ENCODE data around the gene TERB2.
A peak's percentile ranks its signal among the peaks of the same experiment; 100 is the strongest.
"Not testable (repeated sequence)": the region's sequence is repeated elsewhere in the genome, so short reads cannot be mapped to it uniquely, and the experiment has no call there.

Gene TERB2

DNA sequence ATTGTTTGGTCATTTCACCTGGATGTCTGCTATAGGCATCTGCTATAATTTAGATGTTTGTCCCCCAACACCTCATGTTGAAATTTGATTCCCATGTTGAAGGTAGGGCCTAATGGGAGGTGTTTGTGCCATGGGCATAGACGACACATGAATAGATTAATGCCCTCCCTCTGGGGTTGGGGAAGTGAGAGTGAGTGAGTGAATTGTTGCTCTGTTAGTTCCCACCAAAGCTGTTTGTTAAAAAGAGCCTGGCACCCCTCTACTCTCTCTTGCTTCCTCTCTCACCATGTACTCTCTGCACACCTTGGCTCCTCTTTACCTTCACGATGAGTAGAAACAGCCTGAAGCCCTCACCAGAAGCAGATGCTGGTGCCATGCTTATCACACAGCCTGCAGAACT lies 42.6 kb downstream of the TERB2 start:
- DNase-seq (ENCODE audit: low spot score), result no peak
- in situ Hi-C loops (cut with MboI; ENCODE audit: low pct_unique_long_range_greater_than_20kb, low sequenced_read_pairs, unreplicated experiment), result no loop called here
- TF ChIP-seq, protein P1, sequence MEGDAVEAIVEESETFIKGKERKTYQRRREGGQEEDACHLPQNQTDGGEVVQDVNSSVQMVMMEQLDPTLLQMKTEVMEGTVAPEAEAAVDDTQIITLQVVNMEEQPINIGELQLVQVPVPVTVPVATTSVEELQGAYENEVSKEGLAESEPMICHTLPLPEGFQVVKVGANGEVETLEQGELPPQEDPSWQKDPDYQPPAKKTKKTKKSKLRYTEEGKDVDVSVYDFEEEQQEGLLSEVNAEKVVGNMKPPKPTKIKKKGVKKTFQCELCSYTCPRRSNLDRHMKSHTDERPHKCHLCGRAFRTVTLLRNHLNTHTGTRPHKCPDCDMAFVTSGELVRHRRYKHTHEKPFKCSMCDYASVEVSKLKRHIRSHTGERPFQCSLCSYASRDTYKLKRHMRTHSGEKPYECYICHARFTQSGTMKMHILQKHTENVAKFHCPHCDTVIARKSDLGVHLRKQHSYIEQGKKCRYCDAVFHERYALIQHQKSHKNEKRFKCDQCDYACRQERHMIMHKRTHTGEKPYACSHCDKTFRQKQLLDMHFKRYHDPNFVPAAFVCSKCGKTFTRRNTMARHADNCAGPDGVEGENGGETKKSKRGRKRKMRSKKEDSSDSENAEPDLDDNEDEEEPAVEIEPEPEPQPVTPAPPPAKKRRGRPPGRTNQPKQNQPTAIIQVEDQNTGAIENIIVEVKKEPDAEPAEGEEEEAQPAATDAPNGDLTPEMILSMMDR (IDR thresholded peaks at IDR 0.05; ENCODE audit: extremely low read depth, insufficient read depth, missing control alignments), result no peak

DNA sequence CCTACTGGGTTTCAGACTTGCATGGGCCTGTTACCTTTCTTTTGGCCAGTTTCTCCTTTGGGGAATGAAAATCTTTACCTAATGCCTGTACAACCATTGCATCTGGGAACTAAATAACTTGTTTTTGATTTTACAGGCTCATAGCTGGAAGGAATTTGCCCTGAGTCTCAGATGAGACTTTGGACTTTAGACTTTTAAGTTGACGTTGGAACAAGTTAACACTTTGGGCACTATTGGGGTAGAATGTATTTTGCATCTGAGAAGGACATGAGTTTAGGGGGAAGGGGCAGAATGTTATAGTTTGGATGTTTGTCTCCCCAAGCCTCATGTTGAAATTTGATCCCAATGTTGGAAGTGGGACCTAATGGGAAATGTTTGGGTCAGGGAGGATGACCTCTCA lies 44.7 kb downstream of the TERB2 start:
- in situ Hi-C loops (cut with MboI; ENCODE audit: low pct_unique_long_range_greater_than_20kb, low sequenced_read_pairs, unreplicated experiment); DNase-seq (ENCODE audit: low spot score): not testable (repeated sequence)

DNA sequence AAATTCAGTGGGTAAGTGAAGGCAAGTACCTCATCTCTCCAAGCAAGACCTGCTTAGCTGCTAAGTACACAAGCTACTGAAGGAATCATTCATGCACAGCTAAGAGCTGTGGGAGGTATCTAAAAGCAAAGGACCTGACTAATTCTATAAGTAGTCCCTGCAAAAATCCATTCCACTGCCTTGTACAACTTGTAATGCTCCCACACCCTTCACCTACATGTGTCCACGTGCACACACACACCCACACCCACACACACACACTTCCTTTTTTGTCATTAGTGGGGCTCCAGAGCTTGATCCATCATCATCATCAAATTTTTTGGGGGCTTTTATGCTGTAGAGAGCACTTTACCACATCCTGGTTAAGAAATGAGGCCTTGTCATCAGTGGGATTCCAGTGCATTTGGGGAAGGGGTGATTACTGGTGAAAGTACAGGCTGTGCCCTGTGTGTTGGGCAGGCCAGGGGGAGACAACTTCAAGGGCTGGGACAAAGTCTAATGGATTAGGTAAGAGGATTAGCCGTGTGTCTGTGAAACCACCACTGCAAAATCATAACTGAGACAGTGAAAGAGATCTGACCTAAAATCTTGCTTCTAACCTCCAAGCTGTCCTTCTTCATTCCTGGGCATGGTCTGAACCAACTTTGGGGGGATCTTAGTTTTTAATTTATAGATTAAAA lies 47.4 kb downstream of the TERB2 start:
- DNase-seq (ENCODE audit: low spot score), result peak; percentile 45
- in situ Hi-C loops (cut with MboI; ENCODE audit: low pct_unique_long_range_greater_than_20kb, low sequenced_read_pairs, unreplicated experiment), result not testable (repeated sequence)

DNA sequence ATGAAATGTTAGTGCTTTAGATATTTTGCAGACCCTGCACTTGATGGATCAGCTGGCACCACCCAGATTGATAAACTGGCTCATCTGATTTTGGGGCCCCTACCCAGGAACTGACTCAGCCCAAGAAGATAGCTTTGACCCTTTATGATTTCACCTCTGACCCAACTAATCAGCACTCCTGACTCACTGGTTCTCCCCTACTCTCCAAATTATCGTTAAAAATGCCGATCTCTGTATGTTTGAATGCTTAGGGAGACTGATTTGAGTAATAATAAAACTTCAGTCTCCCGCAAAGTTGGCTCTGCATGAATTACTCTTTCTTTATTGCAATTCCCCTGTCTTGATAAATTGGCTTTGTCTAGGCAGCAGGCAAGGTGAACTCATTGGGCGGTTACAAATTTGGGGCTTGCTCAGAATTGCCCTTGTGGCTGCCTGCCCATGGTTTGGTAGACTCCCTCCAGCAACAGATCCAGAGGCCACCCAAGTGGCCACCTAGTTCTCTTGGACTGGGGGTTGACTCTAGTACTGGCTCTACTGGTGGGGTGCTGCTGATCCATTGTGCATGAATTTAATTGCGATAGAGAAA lies 48.2 kb downstream of the TERB2 start:
- in situ Hi-C loops (cut with MboI; ENCODE audit: low pct_unique_long_range_greater_than_20kb, low sequenced_read_pairs, unreplicated experiment); DNase-seq (ENCODE audit: low spot score): not testable (repeated sequence)

DNA sequence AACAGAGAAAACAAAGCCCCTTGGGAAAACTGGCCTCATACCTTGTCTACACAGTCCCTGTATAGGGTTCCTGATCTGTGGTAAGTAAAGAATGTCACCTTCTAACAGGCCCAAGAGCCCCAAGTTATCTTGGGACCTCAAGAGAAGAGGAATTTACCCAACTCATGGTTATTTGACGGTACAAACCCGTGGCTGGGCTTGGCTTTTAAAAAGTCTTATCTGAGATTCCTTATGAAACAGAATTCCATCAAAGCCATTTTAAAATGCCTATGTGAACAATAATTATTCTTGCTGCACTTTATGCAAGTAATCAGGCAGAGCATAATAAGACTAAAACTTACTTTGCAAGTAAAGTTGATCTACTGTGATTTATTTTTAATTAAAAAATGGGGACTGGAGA lies 52.6 kb downstream of the TERB2 start:
- TF ChIP-seq, protein P1 (IDR thresholded peaks at IDR 0.05; ENCODE audit: extremely low read depth, insufficient read depth, missing control alignments), result no peak
- DNase-seq (ENCODE audit: low spot score), result no peak
- in situ Hi-C loops (cut with MboI; ENCODE audit: low pct_unique_long_range_greater_than_20kb, low sequenced_read_pairs, unreplicated experiment), result no loop called here

DNA sequence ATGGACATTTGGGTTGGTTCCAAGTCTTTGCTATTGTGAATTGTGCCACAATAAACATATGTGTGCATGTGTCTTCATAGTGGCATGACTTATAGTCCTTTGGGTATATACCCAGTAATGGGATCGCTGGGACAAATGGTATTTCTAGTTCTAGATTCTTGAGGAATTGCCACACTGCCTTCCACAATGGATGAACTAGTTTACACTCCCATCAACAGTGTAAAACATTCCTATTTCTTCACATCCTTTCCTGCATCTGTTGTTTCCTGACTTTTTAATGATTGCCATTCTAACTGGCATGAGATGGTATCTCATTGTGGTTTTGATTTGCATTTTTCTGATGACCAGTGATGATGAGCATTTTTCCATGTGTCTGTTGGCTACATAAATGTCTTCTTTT lies 58.6 kb downstream of the TERB2 start:
- in situ Hi-C loops (cut with MboI; ENCODE audit: low pct_unique_long_range_greater_than_20kb, low sequenced_read_pairs, unreplicated experiment); DNase-seq (ENCODE audit: low spot score): not testable (repeated sequence)

DNA sequence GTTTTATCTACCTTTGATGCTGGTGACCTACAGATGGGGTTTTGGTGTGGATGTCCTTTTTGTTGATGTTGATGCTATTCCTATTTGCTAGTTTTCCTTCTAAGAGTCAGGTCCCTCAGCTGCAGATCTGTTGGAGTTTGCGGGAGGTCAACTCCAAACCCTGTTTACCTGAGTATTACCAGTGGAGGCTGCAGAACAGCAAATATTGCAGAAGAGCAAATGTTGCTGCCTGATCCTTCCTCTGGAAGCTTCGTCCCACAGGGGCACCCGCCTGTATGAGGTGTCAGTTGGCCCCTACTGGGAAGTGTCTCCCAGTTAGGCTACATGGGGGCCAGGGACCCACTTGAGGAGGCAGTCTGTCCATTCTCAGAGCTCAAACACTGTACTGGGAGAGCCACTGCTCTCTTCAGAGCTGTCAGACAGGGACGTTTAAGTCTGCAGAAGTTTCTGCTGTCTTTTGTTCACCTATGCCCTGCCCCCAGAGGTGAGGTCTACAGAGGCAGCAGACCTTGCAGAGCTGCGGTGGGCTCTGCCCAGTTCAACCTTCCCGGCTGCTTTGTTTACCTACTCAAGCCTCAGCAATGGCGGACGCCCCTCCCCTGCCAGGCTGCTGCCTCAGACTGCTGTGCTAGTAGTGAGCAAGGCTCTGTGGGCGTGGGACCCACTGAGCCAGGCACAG lies 63.9 kb downstream of the TERB2 start:
- in situ Hi-C loops (cut with MboI; ENCODE audit: low pct_unique_long_range_greater_than_20kb, low sequenced_read_pairs, unreplicated experiment); DNase-seq (ENCODE audit: low spot score): not testable (repeated sequence)

DNA sequence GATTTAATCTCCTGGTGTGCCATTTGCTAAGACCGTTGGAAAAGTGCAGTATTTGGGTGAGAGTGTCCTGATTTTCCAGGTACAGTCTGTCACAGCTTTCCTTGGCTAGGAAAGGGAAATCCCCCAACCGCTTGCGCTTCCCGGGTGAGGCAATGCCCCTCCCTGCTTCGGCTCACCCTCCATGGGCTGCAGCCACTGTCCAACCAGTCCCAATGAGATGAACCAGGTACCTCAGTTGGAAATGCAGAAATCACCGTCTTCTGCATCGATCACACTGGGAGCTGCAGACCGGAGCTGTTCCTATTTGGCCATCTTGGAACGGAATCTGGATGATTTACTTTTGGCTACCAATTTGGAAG lies 64.4 kb downstream of the TERB2 start:
- DNase-seq (ENCODE audit: low spot score); in situ Hi-C loops (cut with MboI; ENCODE audit: low pct_unique_long_range_greater_than_20kb, low sequenced_read_pairs, unreplicated experiment): not testable (repeated sequence)

DNA sequence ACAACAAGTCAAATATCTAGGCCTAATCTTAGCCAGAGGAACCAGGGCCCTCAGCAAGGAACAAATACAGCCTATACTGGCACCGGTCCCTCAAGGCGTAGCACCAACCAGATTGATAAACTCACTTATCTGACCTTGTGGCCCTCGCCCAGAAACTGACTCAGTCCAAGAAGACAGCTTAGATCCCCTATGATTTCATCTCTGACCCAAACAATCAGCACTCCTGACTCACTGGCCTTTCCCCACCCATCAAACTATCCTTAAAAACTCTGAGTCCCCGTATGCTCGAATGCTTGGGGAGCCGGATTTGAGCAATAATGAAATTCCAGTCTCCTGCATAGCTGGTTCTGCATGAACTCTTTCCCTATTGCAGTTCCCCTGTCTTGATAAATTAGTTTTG lies 64.9 kb downstream of the TERB2 start:
- in situ Hi-C loops (cut with MboI; ENCODE audit: low pct_unique_long_range_greater_than_20kb, low sequenced_read_pairs, unreplicated experiment), result no loop called here
- TF ChIP-seq, protein P1 (IDR thresholded peaks at IDR 0.05; ENCODE audit: extremely low read depth, insufficient read depth, missing control alignments), result no peak

More for the DNA sequence above, 64.9 kb downstream of the TERB2 start:
- no peak for DNase-seq (ENCODE audit: low spot score)
